ENCODE data around the gene EEPD1.
"Not testable (repeated sequence)": the region's sequence is repeated elsewhere in the genome, so short reads cannot be mapped to it uniquely, and the experiment has no call there.

EEPD1 gene

DNA sequence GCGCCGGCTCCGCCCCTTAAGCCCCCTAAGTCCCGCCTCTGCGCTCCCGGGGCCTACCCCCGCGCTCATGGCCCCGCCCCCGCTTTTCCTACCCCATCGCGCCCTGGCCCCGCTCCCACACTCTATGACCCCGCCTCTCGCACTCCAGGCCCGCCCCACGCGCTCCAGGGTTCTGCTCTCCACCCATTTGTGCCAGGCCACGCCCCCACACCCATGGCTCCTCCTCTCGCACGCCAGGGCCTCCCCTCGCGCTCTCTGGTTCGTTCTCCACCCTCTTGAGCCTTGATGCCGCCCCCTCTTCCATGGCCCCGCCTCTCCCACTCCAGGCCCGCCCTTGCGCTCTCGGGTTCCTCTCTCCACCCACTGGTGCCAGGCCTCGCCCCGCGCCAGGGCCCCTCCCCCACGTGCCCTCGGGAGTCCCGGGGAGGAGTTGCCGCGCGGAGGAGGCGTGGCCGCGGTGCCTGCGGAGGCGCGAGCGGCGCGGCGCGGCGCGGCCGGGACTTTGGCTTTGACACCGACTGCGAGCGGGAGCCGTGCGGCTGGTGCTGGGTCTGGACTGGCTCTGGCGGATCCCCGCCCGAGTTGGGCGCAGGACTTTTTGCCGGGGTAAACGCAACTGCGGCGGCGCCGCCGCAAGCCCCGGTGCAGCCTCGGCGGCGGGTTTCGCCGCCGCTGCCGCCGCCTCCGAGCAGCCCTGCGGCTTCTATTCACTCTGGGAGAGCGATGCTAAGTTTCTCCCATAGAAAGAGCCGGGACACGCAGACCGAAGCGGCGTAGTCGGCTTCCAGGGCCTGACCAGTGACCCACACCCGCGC, at the start of gene EEPD1:
Gene EEPD1, plus strand, starts transcription at position 499 of the 815 bp plus-strand sequence. CDS start 1,071 bp downstream, outside the sequence.
- DNase-seq (ENCODE audit: low read depth), result peak; percentile 100

DNA sequence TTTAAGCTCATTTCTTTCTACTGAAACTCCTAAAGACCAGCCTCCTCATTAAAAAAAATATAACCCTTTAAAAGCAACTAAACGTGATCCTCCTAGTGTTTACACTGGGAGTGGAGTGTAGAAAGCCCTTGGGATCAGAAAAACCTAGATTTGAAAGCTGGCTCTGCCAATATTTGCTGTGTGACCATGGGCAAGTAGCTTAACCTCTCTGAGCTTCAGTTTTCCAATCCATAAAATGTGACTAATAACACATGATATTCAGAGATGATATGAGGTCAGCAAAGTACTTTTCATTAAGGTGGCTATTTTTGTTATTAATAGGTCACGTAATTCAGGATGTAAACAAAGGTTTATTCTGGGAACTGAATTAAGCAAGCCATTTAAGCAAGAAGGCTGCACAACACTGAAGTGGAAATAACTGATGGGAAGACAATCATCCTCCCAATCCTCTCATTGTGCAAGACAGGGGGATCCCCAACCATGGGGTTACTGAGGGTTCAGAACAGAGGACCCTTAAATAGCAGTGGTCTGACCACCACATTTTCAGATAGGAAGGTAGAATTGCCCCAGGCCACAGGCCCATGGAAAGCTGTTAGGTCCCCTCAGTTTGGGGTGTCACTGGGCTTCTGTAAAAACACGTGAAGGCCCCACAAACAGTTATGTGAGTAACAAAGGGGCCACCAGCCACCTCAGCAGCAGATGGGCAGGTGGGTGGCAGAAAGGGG, 49.1 kb upstream of the EEPD1 start:
- DNase-seq (ENCODE audit: low read depth), result no peak

DNA sequence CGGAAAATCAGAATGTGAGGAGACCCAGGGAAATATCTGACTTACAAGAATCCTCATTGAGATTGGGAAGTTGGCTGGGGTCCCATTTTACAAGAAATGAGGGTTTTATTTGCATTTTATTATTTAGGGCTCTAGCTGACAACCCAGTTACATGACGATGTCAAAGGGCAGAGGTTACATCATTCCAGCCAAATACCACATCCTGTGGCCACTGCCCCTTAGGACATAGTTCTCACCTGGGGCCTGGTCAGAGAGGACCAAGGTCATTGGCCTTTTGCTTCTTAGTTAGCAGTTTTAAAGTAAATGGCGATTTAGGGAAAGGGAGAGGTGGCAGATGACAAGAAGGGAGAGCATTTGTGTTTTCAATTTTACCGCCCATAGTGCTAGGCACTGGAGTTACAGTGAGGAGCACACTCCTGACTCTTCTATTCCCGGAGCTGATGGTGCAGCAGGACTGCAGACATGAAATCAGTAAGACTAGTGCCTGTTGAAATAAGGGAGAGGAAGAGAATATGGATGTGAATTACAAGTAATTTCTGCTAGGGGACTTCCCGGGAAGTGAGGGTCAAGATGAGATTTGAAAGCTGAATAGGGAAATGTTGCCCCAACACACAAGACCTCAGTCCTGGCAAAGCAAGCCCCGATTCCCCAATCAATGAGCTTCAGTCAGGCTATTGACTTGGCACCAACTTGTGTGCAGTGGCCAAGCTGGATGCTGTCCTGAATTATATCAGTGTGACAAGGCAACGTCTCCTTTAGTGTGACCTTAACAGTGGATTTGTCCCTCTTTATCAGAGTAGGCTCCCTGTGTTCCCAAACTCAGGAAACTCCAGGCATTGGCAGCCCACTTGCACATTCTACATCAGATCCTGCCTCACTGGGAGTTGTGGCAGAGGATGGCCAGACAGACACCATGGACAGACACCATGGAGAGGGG, 45.8 kb upstream of the EEPD1 start:
- DNase-seq (ENCODE audit: low read depth), result not testable (repeated sequence)

DNA sequence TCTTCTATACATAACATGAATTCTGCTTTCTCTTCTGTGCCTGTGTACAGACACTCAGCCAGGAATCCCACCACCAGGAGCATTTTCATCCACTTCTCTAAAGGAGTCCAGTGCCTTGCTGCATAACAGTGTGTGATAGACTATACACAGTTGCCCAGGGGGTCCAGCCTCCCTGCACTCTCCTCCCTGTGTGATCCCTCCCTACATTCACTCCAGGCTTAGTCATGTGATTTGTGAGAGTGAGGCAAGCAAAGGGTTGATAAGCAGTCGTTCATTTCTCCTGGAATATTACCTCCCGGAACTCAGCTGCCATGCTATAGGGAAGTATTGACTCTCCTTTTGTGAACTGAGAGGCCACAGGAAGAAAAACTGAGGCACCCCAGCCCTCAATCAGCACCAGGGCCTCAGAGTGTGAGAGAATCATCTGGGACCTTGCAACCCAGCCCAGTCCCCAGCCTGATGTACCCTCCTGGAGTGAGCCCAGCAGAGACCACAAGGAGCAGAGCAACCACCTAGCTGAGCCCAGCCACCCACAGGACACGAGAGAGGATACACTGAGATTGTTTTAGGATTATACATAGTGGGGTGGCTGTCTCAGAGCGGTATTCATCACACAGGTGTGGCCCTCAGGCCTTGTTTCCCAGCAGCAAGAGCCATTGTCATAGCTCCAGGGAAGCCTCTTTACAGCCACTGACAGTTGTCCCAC, 45.0 kb upstream of the EEPD1 start:
- no peak for DNase-seq (ENCODE audit: low read depth)

DNA sequence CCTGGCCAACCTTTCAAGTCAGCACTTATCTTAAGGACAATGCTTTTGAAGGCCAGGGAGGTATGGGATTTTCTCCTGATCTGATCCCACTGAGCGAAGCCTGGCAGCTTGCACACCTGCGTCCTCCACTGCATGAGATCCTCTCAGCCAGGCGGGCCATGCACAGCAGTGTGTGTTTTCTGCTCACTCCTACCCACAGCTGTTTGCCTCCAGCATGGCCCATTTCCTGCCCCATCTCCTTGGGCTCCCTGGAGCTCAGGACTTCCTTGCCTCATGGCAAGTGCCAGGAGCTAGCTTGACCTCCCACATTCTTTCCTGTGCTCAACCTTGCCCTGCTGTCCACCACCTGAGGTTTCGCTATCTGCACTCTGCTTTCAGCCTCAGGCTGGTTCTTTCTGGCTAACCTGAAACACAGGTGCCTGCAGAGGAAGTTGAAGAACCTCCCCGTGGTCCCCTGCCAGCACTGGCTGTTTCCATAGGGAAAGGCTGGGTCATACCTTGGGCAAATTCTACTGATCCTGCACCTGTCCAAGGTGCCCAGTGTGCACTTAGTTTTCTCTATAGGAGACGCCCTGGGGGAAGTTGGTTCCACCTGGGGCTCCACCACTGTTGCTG, 43.9 kb upstream of the EEPD1 start:
- DNase-seq (ENCODE audit: low read depth), result no peak

DNA sequence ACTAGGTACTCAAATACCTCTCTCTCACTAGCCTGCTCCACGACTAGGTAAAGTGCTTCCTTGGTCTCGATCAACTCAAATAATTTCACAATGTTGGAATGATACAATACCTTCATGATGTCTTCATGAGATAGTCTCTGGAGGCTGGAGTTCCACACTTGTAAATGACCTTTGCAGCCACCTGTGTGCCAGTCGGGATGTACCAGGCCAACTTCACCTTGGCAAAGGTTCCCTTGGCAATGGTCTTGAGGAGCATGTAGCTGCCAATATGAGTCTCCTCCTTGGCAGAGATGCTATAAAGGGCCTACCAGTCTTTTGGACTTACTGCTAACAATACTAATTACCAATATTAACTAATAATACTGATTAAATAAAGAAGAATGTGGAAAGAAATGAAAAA, 42.5 kb upstream of the EEPD1 start:
- DNase-seq (ENCODE audit: low read depth), result no peak

DNA sequence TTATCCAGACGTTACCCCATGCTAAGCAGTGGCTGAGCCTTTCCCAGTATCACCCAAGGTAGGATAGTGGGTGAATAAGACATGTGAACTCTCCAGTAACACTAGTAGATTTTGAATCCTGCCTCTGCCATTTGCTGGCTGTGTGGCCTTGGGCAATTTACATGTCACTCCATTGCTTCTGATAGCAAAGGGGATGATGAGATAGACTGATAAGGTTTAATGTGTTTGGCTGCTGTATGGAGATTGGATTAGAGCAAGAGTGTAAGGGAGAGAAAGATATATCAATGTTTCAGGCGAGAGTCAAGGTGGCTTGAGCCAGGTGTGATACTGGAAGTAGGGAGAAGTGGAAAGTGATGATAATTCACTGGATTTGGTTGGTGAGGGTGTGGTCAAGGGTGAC, 40.1 kb upstream of the EEPD1 start:
- no peak for DNase-seq (ENCODE audit: low read depth)

DNA sequence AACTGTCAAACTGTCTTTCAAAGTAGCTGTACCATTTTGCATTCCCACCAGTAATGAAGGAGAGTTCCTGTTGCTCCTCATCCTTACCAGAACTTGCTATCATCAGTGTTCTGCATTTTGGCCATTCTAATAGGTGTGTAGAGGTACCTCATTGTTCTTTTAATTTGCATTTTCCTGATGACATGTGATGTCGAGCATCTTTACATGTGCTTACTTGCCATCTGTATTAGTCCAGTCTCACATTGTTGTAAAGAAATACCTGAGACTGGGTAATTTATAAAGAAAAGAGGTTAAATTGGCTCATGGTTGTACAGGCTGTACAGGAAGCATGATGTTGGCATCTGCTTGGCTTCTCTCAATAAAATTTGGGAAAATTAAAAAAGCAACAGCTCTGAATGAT, 38.7 kb upstream of the EEPD1 start:
- DNase-seq (ENCODE audit: low read depth), result no peak

DNA sequence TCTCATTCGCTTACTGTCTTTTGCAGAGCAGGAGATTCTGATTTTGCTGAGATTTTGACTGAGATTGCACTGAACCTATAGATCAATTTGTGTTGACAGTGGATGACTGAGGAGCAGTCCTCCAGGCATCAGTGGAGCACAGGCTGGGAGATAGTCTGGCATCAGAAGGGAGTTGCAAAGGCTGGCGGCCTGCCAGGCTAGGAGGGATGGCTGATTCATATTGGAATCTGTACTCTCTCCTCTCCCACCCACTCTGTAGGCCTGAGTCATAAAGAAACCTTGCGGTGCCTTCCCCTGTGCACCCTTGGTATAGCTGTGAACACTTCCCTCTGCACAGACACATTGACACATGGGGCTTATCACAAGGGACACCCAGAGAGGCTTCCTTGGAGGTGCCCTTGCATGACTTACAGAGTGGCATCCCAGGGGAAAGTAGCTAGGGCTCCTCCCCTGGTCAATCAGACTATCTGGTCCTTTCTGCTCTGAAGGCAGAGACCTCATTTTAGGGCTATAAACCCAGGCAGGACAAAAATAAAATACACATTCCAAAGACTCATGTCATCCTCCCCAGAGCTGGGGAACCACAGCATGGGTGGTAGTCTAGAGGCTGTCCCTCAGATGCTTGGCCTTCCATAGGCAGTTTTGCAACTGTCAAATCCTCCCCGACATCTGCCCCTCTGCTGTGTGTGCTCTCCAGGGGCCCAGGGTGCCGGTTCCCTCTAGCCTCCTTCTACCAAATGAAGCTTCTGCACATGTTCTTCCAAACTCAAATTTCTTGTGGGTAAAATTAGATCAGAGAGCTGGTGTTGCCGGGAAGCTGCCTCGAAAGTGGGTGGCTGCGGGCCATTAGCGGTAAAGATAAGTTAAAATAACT, 37.4 kb upstream of the EEPD1 start:
- DNase-seq (ENCODE audit: low read depth), result peak; percentile 100

DNA sequence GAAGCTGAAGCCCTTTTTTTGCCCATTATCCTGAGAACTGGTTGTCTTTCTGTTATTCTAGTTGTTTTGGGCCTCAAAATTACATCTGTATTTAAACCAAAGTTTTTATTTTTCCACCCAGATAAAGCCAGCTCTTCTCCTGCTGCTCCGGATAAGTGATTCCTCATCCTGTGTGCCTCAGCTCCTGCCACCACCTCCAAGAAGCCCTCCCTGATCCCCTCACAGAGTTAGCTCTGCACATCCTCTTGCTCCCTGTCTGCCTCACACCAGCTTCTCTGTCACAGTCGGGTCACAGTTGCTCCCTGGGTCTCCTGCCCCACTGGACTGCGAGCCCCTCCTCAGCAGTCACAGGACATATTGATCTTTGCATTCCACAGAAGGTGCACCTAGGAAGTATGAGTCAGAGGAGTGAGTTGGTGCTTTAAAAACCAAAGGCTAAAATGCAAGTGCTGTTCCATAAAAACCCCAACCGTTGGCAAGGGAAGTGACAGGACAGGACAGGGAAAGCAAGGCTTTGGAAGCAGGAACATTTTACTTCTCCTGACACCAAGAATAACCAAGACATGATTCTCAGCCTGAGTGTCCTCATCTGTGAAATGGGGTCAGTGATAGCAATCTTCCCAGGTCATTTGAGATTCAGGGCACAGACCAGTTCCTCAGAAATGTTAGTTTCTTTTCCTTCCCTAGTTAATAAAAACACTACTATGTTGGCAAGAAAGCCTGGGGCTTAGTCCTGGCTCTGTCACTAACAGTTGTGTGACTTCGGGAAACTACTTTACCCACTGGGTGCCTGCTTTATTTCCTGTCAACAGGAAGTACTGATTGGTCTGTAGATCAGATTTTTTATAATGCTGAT, 36.5 kb upstream of the EEPD1 start:
- DNase-seq (ENCODE audit: low read depth), result peak; percentile 82

DNA sequence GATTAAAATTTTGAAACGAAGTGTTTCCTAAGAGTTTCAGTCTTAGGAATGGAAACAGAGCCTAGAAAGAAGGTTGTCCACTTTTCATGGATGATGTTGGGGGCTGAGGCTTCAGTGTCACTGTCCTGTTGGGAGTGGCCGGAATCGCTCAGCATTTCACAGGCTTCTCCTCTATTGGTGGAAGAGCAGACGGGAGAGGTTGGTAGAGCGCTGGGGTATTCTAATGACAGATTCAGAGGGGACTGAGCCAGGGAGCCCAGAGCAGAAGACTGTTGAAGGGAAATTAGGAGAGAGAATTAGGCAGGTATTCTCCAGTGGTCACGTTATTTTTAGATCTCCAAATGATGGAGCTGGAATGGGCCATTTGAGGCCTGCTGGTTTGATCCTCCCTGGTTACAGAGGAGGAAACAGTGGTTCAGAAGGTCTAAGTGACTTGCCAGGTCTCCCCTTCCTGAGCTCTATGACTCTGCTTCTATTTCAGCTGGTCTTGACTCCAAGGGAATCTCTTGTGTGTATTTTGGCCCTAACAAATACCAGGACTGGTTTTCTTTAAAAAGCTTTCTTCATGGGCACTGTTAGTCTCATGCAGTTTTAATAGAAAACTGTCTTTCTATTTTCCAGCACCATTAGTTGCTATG, 35.7 kb upstream of the EEPD1 start:
- no peak for DNase-seq (ENCODE audit: low read depth)

DNA sequence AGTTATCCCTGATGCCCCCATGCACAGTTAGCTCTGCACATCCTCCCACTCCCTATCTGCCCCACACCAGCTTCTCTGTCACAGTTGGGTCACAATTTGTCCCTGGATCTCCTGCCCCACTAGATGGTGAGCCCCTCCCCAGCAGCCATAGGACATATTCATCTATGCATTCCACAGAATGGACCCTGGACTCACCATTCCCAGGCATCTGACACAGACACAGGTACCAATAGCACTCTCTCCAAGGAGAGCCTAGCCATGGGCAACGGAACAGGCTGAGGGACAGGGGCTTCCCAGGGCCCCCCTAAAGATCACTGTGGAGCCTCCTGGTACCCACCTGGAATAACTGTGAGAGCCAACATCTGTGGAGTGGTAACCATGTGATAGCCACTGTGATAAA, 34.7 kb upstream of the EEPD1 start:
- no peak for DNase-seq (ENCODE audit: low read depth)

DNA sequence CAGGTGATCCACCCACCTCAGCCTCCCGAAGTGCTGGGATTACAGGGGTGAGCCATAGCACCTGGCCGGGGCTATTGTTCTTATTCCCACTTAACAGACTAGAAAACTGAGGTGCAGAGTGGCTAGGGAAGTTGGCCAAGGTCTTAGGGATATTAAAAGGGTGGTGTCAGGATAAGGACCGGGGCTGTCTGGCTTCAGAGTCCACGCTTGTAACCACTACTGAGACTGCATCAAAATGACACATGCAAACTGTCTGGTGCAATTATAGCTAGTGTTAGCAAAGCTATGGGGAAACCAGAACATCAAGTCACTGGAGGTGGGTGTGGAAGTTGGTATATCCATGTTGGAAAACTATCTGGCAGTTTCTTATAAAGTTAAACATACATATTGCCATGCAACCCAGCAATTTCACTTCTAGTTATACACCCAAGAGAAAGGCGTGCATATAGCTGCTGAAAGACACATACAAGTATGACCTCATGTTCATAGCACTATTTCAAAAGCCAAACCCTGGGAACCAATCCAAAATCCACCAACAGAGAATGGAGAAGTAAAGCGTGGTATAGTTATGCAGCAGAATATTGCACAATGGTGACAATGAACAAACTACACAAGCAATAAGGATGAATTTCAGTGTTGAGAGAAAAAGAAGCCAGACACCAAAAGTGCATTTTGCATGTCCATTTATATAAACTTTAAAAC, 33.9 kb upstream of the EEPD1 start:
- peak; percentile 84 for DNase-seq (ENCODE audit: low read depth)

DNA sequence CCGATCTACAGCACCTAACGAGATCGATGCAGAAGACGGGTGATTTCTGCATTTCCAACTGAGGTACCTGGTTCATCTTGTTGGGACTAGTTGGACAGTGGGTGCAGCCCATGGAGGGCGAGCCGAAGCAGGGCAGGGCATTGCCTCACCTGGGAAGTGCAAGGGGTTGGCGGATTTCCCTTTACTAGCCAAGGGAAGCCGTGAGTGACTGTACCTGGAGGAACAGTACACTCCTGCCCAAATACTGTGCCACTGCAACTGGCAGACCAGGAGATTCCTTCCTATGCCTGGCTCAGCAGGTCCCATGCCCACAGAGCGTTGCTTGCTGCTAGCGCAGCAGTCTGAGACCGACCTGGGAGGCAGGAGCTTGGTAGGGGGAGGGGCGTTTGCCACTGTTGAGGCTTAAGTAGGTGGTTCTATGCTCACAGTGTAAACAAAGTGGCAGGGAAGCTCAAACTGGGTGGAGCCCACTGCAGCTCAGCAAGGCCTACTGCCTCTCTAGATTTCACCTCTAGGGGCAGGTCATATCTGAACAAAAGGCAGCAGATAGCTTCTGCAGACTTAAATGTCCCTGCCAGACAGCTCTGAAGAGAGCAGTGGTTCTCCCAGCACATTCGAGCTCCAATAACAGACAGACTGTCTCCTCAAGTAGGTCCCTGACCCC, 32.9 kb upstream of the EEPD1 start:
- not testable (repeated sequence) for DNase-seq (ENCODE audit: low read depth)

DNA sequence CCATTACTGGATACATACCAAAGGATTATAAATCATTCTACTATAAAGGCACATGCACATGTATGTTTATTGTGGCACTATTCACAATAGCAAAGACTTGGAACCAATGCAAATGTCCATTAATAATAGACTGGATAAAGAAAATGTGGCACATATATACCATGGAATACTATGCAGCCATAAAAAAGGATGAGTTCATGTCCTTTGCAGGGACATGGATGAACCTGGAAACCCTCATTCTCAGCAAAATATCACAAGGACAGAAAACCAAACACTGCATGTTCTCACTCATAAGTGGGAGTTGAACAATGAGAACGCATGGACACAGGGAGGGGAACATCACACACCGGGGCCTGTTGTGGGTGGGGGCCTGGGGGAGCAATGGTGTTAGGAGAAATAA, 27.4 kb upstream of the EEPD1 start:
- DNase-seq (ENCODE audit: low read depth), result not testable (repeated sequence)

DNA sequence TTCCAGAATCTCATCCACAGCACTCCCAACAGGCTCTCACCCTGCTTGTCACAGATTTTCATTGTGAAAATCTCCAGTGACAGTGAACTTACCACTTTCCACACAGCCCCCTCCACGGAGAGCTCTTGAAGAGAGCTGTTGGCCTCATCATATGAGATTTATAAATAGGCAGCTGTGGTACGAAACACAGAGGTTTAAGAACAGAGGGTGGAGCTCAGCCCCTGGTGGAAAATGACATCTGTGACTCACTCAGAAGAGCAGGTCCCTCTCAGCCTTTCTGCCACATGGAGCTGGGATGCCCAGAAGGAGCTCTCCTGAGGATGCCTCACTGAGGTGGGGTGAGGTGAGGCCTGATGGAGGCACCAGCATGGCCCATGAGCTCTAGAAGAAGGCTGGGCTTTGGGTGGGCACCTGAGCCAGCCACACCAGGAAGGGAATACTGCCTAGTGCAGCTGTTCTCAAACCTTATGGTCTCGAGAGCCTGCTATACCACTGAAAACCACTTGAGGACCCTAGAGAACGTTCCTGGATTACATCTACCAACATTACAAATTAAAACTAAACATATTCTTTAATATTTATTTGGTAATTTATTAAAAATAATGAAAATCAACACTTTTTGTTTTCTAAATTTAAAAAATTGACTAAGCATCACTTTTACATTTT, 25.8 kb upstream of the EEPD1 start:
- no peak for DNase-seq (ENCODE audit: low read depth)

DNA sequence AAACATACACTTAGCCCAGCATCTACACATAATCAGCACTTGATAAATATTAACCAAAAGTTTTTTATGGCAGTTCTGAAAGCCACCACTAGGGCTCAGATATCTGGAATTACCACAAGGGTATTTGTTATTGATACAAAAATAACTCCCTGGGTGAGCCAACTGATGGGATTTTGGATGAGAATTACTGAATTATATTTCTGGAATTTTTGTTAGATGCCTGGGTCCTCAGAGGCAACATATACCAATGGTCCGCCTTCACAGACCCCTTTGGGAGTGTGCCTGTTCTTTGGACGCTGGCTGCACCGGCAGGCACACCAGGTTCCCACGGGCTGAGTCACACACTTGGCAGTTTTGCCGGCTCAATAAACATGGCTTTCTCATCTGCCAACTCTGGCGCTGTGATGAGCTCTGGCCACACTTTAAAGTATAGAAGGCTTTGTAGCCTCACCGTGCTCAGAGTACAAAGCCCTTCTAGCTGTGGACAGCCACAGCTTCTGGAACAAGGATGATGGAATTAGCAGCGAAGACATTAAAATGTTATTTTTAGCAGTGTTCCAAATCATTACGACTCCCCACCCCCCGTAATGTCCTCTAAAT, 24.5 kb upstream of the EEPD1 start:
- DNase-seq (ENCODE audit: low read depth), result peak; percentile 94
